ENCODE data around the gene PDE8B.

PDE8B gene

GRCh38 chr5:77186652-77187370 lies 23.7 kb upstream of the PDE8B start:
- H3K27me3 ChIP-seq (replicated peaks; ENCODE audit: control insufficient read depth, insufficient read depth, low read length, poor library complexity, severe bottlenecking) = peaks cover 2% of the 10 kb centered on the region
- no peak overlapping the region for H3K27ac ChIP-seq (ENCODE audit: insufficient read depth, low read length, poor library complexity, severe bottlenecking)
- no peak overlapping the region for H3K4me3 ChIP-seq (ENCODE audit: insufficient read depth, low read depth, low read length, poor library complexity, severe bottlenecking)
- no peaks in the 10 kb centered on the region for H3K9me3 ChIP-seq (ENCODE audit: control insufficient read depth, low read length)
- no peak for DNase-seq
- H3K36me3 ChIP-seq (ENCODE audit: control insufficient read depth, insufficient read depth, low read length) = no peaks in the 10 kb centered on the region
- H3K4me1 ChIP-seq (ENCODE audit: control insufficient read depth, insufficient read depth, low read length, poor library complexity, severe bottlenecking) = no peaks in the 10 kb centered on the region

- DNase-seq = no peak
- Histone ChIP-seq H3K27me3 (replicated peaks; ENCODE audit: control insufficient read depth, insufficient read depth, low read length, poor library complexity, severe bottlenecking) (no peaks in the 10 kb centered on the region), H3K9me3 (ENCODE audit: control insufficient read depth, low read length) (no peaks in the 10 kb centered on the region), H3K4me3 (ENCODE audit: insufficient read depth, low read depth, low read length, poor library complexity, severe bottlenecking) (no peak overlapping the region), H3K27ac (ENCODE audit: insufficient read depth, low read length, poor library complexity, severe bottlenecking) (no peak overlapping the region), H3K36me3 (ENCODE audit: control insufficient read depth, insufficient read depth, low read length) (no peaks in the 10 kb centered on the region), H3K4me1 (ENCODE audit: control insufficient read depth, insufficient read depth, low read length, poor library complexity, severe bottlenecking) (no peaks in the 10 kb centered on the region)
These were observed 21.1 kb upstream of the PDE8B start for GRCh38 chr5:77189421-77189820.

GRCh38 chr5:77192441-77193050 lies 17.9 kb upstream of the PDE8B start:
- Histone ChIP-seq H3K27me3 (replicated peaks; ENCODE audit: control insufficient read depth, insufficient read depth, low read length, poor library complexity, severe bottlenecking) (no peaks in the 10 kb centered on the region), H3K4me1 (ENCODE audit: control insufficient read depth, insufficient read depth, low read length, poor library complexity, severe bottlenecking) (no peaks in the 10 kb centered on the region), H3K9me3 (ENCODE audit: control insufficient read depth, low read length) (peaks cover 2% of the 10 kb centered on the region), H3K4me3 (ENCODE audit: insufficient read depth, low read depth, low read length, poor library complexity, severe bottlenecking) (no peak overlapping the region), H3K36me3 (ENCODE audit: control insufficient read depth, insufficient read depth, low read length) (no peaks in the 10 kb centered on the region), H3K27ac (ENCODE audit: insufficient read depth, low read length, poor library complexity, severe bottlenecking) (no peak overlapping the region)
- no peak for DNase-seq

- H3K36me3 ChIP-seq (ENCODE audit: control insufficient read depth, insufficient read depth, low read length) = no peaks in the 10 kb centered on the region
- peaks cover 2% of the 10 kb centered on the region for H3K9me3 ChIP-seq (ENCODE audit: control insufficient read depth, low read length)
- H3K27ac ChIP-seq (ENCODE audit: insufficient read depth, low read length, poor library complexity, severe bottlenecking) = no peak overlapping the region
- H3K4me1 ChIP-seq (ENCODE audit: control insufficient read depth, insufficient read depth, low read length, poor library complexity, severe bottlenecking) = no peaks in the 10 kb centered on the region
- no peaks in the 10 kb centered on the region for H3K27me3 ChIP-seq (replicated peaks; ENCODE audit: control insufficient read depth, insufficient read depth, low read length, poor library complexity, severe bottlenecking)
- H3K4me3 ChIP-seq (ENCODE audit: insufficient read depth, low read depth, low read length, poor library complexity, severe bottlenecking) = no peak overlapping the region
- no peak for DNase-seq
These were observed 15.7 kb upstream of the PDE8B start for GRCh38 chr5:77194762-77195161.

GRCh38 chr5:77197840-77198554 lies 12.5 kb upstream of the PDE8B start:
- DNase-seq = no peak
- H3K27me3 ChIP-seq (replicated peaks; ENCODE audit: control insufficient read depth, insufficient read depth, low read length, poor library complexity, severe bottlenecking) = no peaks in the 10 kb centered on the region
- H3K36me3 ChIP-seq (ENCODE audit: control insufficient read depth, insufficient read depth, low read length) = no peaks in the 10 kb centered on the region
- H3K27ac ChIP-seq (ENCODE audit: insufficient read depth, low read length, poor library complexity, severe bottlenecking) = no peak overlapping the region
- H3K4me3 ChIP-seq (ENCODE audit: insufficient read depth, low read depth, low read length, poor library complexity, severe bottlenecking) = no peak overlapping the region
- no peaks in the 10 kb centered on the region for H3K4me1 ChIP-seq (ENCODE audit: control insufficient read depth, insufficient read depth, low read length, poor library complexity, severe bottlenecking)
- H3K9me3 ChIP-seq (ENCODE audit: control insufficient read depth, low read length) = peaks cover 2% of the 10 kb centered on the region

- no peaks in the 10 kb centered on the region for H3K27me3 ChIP-seq (replicated peaks; ENCODE audit: control insufficient read depth, insufficient read depth, low read length, poor library complexity, severe bottlenecking)
- no peak for DNase-seq
- no peaks in the 10 kb centered on the region for H3K4me1 ChIP-seq (ENCODE audit: control insufficient read depth, insufficient read depth, low read length, poor library complexity, severe bottlenecking)
- H3K9me3 ChIP-seq (ENCODE audit: control insufficient read depth, low read length) = no peaks in the 10 kb centered on the region
- no peak overlapping the region for H3K27ac ChIP-seq (ENCODE audit: insufficient read depth, low read length, poor library complexity, severe bottlenecking)
- H3K36me3 ChIP-seq (ENCODE audit: control insufficient read depth, insufficient read depth, low read length) = no peaks in the 10 kb centered on the region
- no peak overlapping the region for H3K4me3 ChIP-seq (ENCODE audit: insufficient read depth, low read depth, low read length, poor library complexity, severe bottlenecking)
These were observed 9.8 kb upstream of the PDE8B start for GRCh38 chr5:77200663-77201062.

GRCh38 chr5:77202145-77202544 lies 8.3 kb upstream of the PDE8B start:
- H3K4me3 ChIP-seq (ENCODE audit: insufficient read depth, low read depth, low read length, poor library complexity, severe bottlenecking) = no peak overlapping the region
- no peaks in the 10 kb centered on the region for H3K4me1 ChIP-seq (ENCODE audit: control insufficient read depth, insufficient read depth, low read length, poor library complexity, severe bottlenecking)
- no peaks in the 10 kb centered on the region for H3K36me3 ChIP-seq (ENCODE audit: control insufficient read depth, insufficient read depth, low read length)
- no peaks in the 10 kb centered on the region for H3K27me3 ChIP-seq (replicated peaks; ENCODE audit: control insufficient read depth, insufficient read depth, low read length, poor library complexity, severe bottlenecking)
- no peak for DNase-seq
- H3K9me3 ChIP-seq (ENCODE audit: control insufficient read depth, low read length) = no peaks in the 10 kb centered on the region
- no peak overlapping the region for H3K27ac ChIP-seq (ENCODE audit: insufficient read depth, low read length, poor library complexity, severe bottlenecking)

- Histone ChIP-seq H3K27me3 (replicated peaks; ENCODE audit: control insufficient read depth, insufficient read depth, low read length, poor library complexity, severe bottlenecking) (peaks cover 9% of the 10 kb centered on the region), H3K9me3 (ENCODE audit: control insufficient read depth, low read length) (no peaks in the 10 kb centered on the region), H3K4me1 (ENCODE audit: control insufficient read depth, insufficient read depth, low read length, poor library complexity, severe bottlenecking) (no peaks in the 10 kb centered on the region), H3K27ac (ENCODE audit: insufficient read depth, low read length, poor library complexity, severe bottlenecking) (no peak overlapping the region), H3K4me3 (ENCODE audit: insufficient read depth, low read depth, low read length, poor library complexity, severe bottlenecking) (no peak overlapping the region), H3K36me3 (ENCODE audit: control insufficient read depth, insufficient read depth, low read length) (no peaks in the 10 kb centered on the region)
- DNase-seq = no peak
These were observed 5.5 kb upstream of the PDE8B start for GRCh38 chr5:77204967-77205366.

- Histone ChIP-seq H3K36me3 (ENCODE audit: control insufficient read depth, insufficient read depth, low read length) (no peaks in the 10 kb centered on the region), H3K4me1 (ENCODE audit: control insufficient read depth, insufficient read depth, low read length, poor library complexity, severe bottlenecking) (peaks cover 9% of the 10 kb centered on the region), H3K27me3 (replicated peaks; ENCODE audit: control insufficient read depth, insufficient read depth, low read length, poor library complexity, severe bottlenecking) (peaks cover 19% of the 10 kb centered on the region), H3K4me3 (ENCODE audit: insufficient read depth, low read depth, low read length, poor library complexity, severe bottlenecking) (no peak overlapping the region), H3K27ac (ENCODE audit: insufficient read depth, low read length, poor library complexity, severe bottlenecking) (no peak overlapping the region), H3K9me3 (ENCODE audit: control insufficient read depth, low read length) (no peaks in the 10 kb centered on the region)
- no peak for DNase-seq
These were observed 1.8 kb upstream of the PDE8B start for GRCh38 chr5:77208507-77209163.

Data from effector memory CD4-positive, alpha-beta T cell (primary cell).